Right lobe of liver (tissue), 4 donors: ENCODE results near the gene TF.

Source experiments
- CTCF ChIP-seq, 4 donors: fragments of 200-600 bp in 3 of 4; fragments of 450-650 bp in 1 of 4; IDR thresholded peaks; one replicate each; pipeline versions ENCODE4 v1.5.1 to v1.8.0; 2016 to 2022; ENCODE audit warnings: antibody characterized with exemption in 4 of 4, mild to moderate bottlenecking in 2 of 4
- POLR2A ChIP-seq: fragments of 450-650 bp; IDR thresholded peaks from one replicate; pipeline ENCODE4 v1.6.1; 2017; ENCODE audit warnings: antibody characterized with exemption, mild to moderate bottlenecking
- donor health status: DM: no; HTN: no; CAD: no.
- donor health status: DM: no; HTN: no; CAD: no.
- donor health status: DM: no; HTN: yes; CAD: no.

GRCh38 chr3:133758568-133758928, 12.4 kb downstream of the TF start:
- no peak for TF ChIP-seq CTCF (IDR thresholded peaks at IDR 0.05)
- no peak for TF ChIP-seq POLR2A
